Hepatocyte (in vitro differentiated cells): Measurements from ENCODE around the gene CYSTM1. TPM values are rescaled to one million over a fixed set of nuclear protein-coding genes. Genes with fewer than 3 reads are reported as not detected.
A peak's percentile ranks its signal among the peaks of the same experiment; 100 is the strongest.

Source experiments
- DNase-seq: peaks from one replicate; pipeline ENCODE4 v3.0.0-alpha.2; 2016; ENCODE audit warnings: low spot score
- H2AFZ ChIP-seq: fragments of 200-600 bp; sonication (generic); 2 replicates; pipeline ENCODE4 v1.6.0; 2016; ENCODE audit warnings: antibody characterized with exemption, mild to moderate bottlenecking
- H3K27ac ChIP-seq: fragments of 200-600 bp; sonication (generic); 2 replicates; pipeline ENCODE4 v1.5.1; 2016; ENCODE audit warnings: mild to moderate bottlenecking
- H3K27me3 ChIP-seq: fragments of 200-600 bp; sonication (generic); 2 replicates; pipeline ENCODE4 v1.6.1; 2016
- H3K36me3 ChIP-seq: fragments of 200-600 bp; sonication (generic); replicated peaks from 2 replicates; pipeline ENCODE4 v1.5.1; 2016; ENCODE audit warnings: low read depth; ENCODE audit not compliant: insufficient read depth
- H3K4me1 ChIP-seq: fragments of 200-600 bp; sonication (generic); 2 replicates; pipeline ENCODE4 v1.5.1; 2016; ENCODE audit warnings: mild to moderate bottlenecking, moderate library complexity; ENCODE audit not compliant: insufficient read depth
- H3K4me2 ChIP-seq: fragments of 200-600 bp; sonication (generic); 2 replicates; pipeline ENCODE4 v1.6.0; 2016
- H3K4me3 ChIP-seq: fragments of 200-600 bp; sonication (generic); 2 replicates; pipeline ENCODE4 v1.5.1; 2016; ENCODE audit warnings: mild to moderate bottlenecking
- H3K79me2 ChIP-seq: fragments of 200-600 bp; sonication (generic); 2 replicates; pipeline ENCODE4 v1.6.0; 2017; ENCODE audit warnings: mild to moderate bottlenecking
- H3K9me2 ChIP-seq: fragments of 200-600 bp; sonication (generic); replicated peaks from 2 replicates; pipeline ENCODE4 v1.6.0; 2017; ENCODE audit warnings: mild to moderate bottlenecking; ENCODE audit not compliant: insufficient read depth
- H3K9me3 ChIP-seq: fragments of 200-600 bp; sonication (generic); 2 replicates; pipeline ENCODE4 v1.5.1; 2016; ENCODE audit warnings: low read depth, mild to moderate bottlenecking
- H4K20me1 ChIP-seq: fragments of 200-600 bp; sonication (generic); 2 replicates; pipeline ENCODE4 v1.6.0; 2016; ENCODE audit warnings: mild to moderate bottlenecking; ENCODE audit not compliant: insufficient read depth, poor library complexity, severe bottlenecking
- EZH2 ChIP-seq: fragments of 200-600 bp; sonication (generic); IDR thresholded peaks from 2 replicates; pipeline ENCODE4 v1.6.1; 2016; ENCODE audit warnings: antibody characterized with exemption, mild to moderate bottlenecking, borderline replicate concordance
- EZH2phosphoT487 ChIP-seq: fragments of 200-600 bp; sonication (generic); IDR thresholded peaks from one replicate; pipeline ENCODE4 v1.6.1; 2018; ENCODE audit warnings: antibody characterized with exemption, mild to moderate bottlenecking, low read depth, moderate library complexity; ENCODE audit not compliant: unreplicated experiment, severe bottlenecking
- WGBS: methylation state at CpG from one replicate; pipeline ENCODE4 v1.1.6; 2016; ENCODE audit warnings: low lambda C conversion rate; ENCODE audit errors: missing lambda C conversion rate; 5-methylcytosine and 5-hydroxymethylcytosine counted together
- polyA plus RNA-seq: library from polyadenylated mRNA; unstranded; fragments of >200 nt; fragmentation: Nextera tagmentation; extraction: Ambion mirVana; gene quantifications from 2 replicates; pipeline ENCODE4 v1.2.1, GENCODE V29; 2016
- total RNA-seq: library from RNA; depleted of rRNA; stranded (reverse); fragments of >200 nt; gene quantifications from 2 replicates; pipeline ENCODE4 v1.2.3, GENCODE V29; 2014
- TF ChIP-seq, protein P1 (sequence below): fragments of 200-600 bp; sonication (generic); IDR thresholded peaks from 2 replicates; pipeline ENCODE4 v1.5.1; 2016; ENCODE audit warnings: antibody characterized with exemption, mild to moderate bottlenecking; ENCODE audit not compliant: poor library complexity

CYSTM1 gene
- total and polyA plus RNA-seq, 2 experiments from 2014 or later, result 111 to 262 TPM

DNA sequence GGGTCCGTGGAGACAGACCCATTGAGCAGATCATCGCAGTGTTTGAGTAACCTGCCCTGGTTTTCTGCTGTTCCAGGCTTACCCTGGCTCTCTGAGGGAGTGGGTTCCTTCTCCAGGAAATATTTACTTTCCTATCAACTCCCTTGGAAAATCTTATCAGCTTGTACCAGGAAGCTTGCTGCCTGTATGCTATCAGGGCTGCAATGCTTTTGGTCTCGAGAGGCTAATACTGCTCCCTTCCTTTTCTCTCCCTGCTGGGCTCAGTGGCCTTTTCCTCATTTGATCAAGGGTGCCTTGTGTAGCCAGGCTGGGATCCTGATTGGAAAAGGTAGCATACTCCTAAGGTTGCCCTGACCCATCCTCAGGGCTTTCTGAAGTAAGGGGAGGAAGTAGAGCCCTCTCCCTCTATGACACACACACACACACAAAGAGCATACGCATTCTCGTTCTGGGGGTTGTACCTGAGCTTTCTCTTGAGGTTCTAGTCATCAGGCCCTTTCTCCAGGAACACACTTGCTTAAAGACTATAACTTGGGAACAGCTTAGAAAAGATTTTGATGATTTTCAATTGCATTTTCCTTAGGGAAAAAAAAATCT, 41.6 kb downstream of the CYSTM1 start:
- no peak for DNase-seq
- no peak overlapping the region for H3K4me3 ChIP-seq
- H3K27me3 ChIP-seq, result no peaks in the 10 kb centered on the region
- no peaks in the 10 kb centered on the region for H3K36me3 ChIP-seq
- no peaks in the 10 kb centered on the region for H3K9me3 ChIP-seq
- H3K4me2 ChIP-seq, result peak overlapping the region; percentile 42
- no peak overlapping the region for H2AFZ ChIP-seq
- no peak for TF ChIP-seq EZH2phosphoT487
- TF ChIP-seq, protein P1, sequence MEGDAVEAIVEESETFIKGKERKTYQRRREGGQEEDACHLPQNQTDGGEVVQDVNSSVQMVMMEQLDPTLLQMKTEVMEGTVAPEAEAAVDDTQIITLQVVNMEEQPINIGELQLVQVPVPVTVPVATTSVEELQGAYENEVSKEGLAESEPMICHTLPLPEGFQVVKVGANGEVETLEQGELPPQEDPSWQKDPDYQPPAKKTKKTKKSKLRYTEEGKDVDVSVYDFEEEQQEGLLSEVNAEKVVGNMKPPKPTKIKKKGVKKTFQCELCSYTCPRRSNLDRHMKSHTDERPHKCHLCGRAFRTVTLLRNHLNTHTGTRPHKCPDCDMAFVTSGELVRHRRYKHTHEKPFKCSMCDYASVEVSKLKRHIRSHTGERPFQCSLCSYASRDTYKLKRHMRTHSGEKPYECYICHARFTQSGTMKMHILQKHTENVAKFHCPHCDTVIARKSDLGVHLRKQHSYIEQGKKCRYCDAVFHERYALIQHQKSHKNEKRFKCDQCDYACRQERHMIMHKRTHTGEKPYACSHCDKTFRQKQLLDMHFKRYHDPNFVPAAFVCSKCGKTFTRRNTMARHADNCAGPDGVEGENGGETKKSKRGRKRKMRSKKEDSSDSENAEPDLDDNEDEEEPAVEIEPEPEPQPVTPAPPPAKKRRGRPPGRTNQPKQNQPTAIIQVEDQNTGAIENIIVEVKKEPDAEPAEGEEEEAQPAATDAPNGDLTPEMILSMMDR, result no peak
- no peak for TF ChIP-seq EZH2
- peak overlapping the region; percentile 84 for H3K27ac ChIP-seq
- H3K4me1 ChIP-seq, result peaks cover 52% of the 10 kb centered on the region
- no peaks in the 10 kb centered on the region for H3K9me2 ChIP-seq
- 63% methylated on average over 5 of the region's 5 CpGs for WGBS
- no peaks in the 10 kb centered on the region for H4K20me1 ChIP-seq
- peaks cover 18% of the 10 kb centered on the region for H3K79me2 ChIP-seq

DNA sequence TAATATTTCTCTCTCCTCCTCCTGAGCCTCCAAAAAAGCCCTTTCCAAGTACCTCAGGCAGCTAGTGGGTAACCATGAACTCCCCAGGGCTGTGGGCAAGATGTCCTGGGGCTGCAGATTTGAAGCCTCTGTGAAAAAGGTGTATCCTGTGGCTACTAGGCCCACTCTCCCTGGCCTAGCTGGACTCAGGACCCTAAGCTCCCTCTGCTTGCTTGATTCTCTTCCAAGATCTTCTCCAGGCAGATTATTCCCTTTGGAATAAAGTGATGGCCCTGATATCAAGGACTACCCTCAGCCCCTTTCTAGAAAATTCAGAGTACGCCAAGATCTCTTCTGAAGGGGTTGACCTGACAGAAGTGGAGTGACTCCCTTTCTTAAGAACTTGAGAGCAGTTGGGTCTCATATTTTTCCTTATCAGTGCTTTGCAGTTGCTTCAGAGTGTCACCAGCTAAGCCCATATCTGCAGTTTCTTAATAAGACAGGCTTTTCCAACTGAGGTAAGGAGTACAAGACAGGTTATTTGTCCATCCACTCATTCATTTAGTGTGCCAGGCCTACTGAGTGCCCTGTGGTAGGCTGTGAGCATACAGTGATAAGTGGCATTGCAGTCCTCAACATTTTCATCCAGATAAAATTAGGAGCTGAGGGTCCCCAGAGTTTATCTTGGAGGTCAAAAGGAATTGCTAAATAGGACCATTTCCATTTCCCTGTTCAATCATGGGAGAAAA, 42.5 kb downstream of the CYSTM1 start:
- no peaks in the 10 kb centered on the region for H3K9me2 ChIP-seq
- H3K4me3 ChIP-seq, result no peak overlapping the region
- peaks cover 16% of the 10 kb centered on the region for H3K79me2 ChIP-seq
- no peaks in the 10 kb centered on the region for H4K20me1 ChIP-seq
- no peaks in the 10 kb centered on the region for H3K9me3 ChIP-seq
- H3K4me1 ChIP-seq, result peaks cover 59% of the 10 kb centered on the region
- H3K27ac ChIP-seq, result peak overlapping the region; percentile 84
- no peak overlapping the region for H2AFZ ChIP-seq
- 88% methylated on average over 1 of the region's 1 CpG for WGBS
- peak overlapping the region; percentile 2 for H3K4me2 ChIP-seq
- no peaks in the 10 kb centered on the region for H3K27me3 ChIP-seq
- TF ChIP-seq, protein P1, result no peak
- TF ChIP-seq EZH2phosphoT487, result no peak
- TF ChIP-seq EZH2, result no peak
- H3K36me3 ChIP-seq, result no peaks in the 10 kb centered on the region
- DNase-seq, result no peak

DNA sequence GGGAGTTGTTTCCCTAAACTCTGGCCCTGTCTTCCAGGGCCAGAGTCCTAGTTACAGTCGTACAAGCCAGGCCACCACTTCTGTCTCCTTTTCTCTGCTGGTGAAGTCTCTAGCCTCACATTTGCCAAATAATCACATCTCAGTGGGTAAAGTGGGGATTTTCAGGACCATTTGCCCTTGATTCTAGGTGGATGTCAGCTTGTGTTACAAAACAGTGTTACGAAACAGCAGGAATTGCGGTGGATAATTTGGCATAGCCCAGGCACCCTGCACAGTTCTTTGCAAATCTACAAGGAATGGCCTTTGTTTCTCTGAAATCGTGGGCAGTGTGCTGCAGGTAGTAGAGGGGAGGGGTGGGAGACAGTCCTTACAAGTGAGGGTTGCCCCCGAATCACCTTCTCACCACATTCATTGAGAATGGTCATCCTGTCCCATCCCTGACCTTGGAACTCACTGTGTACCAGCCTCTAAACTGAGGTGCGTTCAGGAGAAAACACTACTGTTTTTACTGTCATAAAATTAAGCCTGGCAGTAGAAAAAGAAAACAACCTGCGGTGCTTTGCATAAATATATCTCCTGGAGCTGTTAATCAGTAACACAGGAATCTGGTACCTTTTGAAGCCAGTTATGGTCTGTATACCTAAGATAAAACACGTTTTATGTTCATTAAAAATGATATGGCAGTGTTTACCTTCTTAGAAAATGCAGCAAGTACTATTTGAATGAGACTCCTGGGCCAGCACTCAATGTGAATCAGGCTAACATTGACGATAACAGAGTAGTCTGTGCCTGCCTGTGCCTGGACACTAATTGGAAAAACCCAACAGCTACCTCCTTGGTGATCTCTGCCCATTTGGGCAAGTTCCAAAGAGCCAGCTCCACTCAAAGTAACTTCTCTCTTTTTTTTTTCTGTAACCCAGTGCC, 44.3 kb downstream of the CYSTM1 start:
- DNase-seq, result no peak
- Histone ChIP-seq H3K9me2 (no peaks in the 10 kb centered on the region), H3K9me3 (no peaks in the 10 kb centered on the region), H3K27ac (peak overlapping the region; percentile 85), H3K36me3 (no peaks in the 10 kb centered on the region), H2AFZ (no peak overlapping the region), H4K20me1 (no peaks in the 10 kb centered on the region), H3K27me3 (no peaks in the 10 kb centered on the region), H3K4me2 (peak overlapping the region; percentile 58), H3K79me2 (peaks cover 10% of the 10 kb centered on the region), H3K4me1 (peaks cover 74% of the 10 kb centered on the region), H3K4me3 (no peak overlapping the region)
- 55% methylated on average over 9 of the region's 9 CpGs for WGBS
- TF ChIP-seq EZH2phosphoT487 (no peak), EZH2 (no peak)
- TF ChIP-seq, protein P1, result no peak
